ENCODE measurements around the gene STAT5A.
"Not testable (repeated sequence)": the region's sequence is repeated elsewhere in the genome, so short reads cannot be mapped to it uniquely, and the experiment has no call there.

- not testable (repeated sequence) for TF ChIP-seq POLR2A, CTCF (IDR thresholded peaks at IDR 0.05)
These were observed 29.7 kb downstream of the STAT5A start for GRCh38 chr17:42317967-42318366.

Data from uterus (tissue), 2 donors.